ENCODE data around the gene ATG16L2. TPM values are rescaled to one million over a fixed set of nuclear protein-coding genes. Genes with fewer than 3 reads are reported as not detected.

Gene ATG16L2
- total RNA-seq, 1 donor from 2014 or later, result 14.4 TPM

DNA sequence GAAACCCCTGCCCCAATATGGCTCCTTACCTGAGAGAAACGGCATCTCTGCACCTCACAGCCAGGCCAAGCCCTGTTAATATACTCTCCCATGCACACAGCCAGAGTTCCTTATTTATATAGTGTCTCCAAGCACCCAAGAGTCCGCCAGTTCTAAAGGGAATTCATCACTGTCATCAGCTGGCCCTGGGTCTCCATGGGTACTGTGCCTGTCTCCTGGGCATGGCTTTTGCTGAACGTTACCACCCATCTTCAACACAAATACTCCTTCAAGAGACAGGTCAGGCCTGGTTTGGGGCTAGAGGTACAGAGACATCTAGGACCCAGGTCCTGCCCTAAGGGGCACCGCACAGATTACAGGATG is 1.6 kb upstream of the ATG16L2 start:
- peak overlapping the region; percentile 88 for H3K4me3 ChIP-seq

DNA sequence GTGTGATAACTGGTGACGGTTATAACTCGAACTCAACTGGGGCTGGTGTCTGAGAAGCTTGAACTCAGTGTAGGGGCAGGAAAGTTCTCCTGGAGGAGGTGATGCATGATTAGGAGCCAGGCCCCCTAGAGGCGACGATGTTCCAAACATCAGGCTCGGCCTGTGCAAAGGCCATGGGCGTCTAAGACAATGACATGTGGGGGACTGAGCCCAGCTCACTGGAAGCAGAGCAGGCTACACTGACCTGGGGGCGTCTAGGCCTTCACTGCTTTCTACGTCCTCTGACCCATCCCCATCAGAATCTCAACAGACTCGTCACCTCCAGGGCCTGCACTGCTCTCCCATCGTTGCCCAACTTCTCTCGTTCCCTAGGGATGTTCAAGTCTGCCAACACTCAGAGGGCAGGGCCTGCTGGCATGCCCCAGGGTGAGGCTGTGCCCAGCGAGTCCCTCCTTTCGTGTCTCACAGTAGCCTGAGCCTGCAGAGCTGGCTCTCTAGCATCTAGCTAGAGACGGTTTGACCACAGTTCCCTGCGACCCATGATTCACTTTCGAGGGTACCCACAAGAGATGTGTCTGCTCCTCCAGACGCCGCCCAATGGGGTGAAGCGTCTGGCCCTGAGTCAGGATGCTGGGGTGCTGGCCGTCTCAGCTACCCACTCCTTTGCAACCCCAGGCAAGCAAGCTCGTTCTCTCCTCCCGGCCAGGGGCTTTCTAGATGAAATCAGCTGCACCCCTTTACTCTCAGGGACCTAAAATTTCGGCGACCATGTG is 1.1 kb upstream of the ATG16L2 start:
- H3K4me1 ChIP-seq, result peaks cover 48% of the 10 kb centered on the region
- peak overlapping the region; percentile 88 for H3K4me3 ChIP-seq
- intact Hi-C loops (cut with micrococcal nuclease), result no loop called here
- peak overlapping the region; percentile 95 for H3K27ac ChIP-seq (replicated peaks)
- DNase-seq, result peak; percentile 52
- H3K27me3 ChIP-seq (ENCODE audit: low read depth), result no peaks in the 10 kb centered on the region
- peak; percentile 68 for TF ChIP-seq CTCF (IDR thresholded peaks at IDR 0.05; ENCODE audit: borderline replicate concordance)
- H3K36me3 ChIP-seq, result peaks cover 28% of the 10 kb centered on the region
- no peaks in the 10 kb centered on the region for H3K9me3 ChIP-seq (replicated peaks)

More for the DNA sequence above, 1.6 kb upstream of the ATG16L2 start:
- peak overlapping the region; percentile 95 for H3K27ac ChIP-seq (replicated peaks)
- no peak for DNase-seq
- H3K27me3 ChIP-seq (ENCODE audit: low read depth), result no peaks in the 10 kb centered on the region
- peaks cover 22% of the 10 kb centered on the region for H3K36me3 ChIP-seq
- peaks cover 48% of the 10 kb centered on the region for H3K4me1 ChIP-seq
- no peak for TF ChIP-seq CTCF (IDR thresholded peaks at IDR 0.05; ENCODE audit: borderline replicate concordance)
- intact Hi-C loops (cut with micrococcal nuclease), result no loop called here
- no peaks in the 10 kb centered on the region for H3K9me3 ChIP-seq (replicated peaks)

DNA sequence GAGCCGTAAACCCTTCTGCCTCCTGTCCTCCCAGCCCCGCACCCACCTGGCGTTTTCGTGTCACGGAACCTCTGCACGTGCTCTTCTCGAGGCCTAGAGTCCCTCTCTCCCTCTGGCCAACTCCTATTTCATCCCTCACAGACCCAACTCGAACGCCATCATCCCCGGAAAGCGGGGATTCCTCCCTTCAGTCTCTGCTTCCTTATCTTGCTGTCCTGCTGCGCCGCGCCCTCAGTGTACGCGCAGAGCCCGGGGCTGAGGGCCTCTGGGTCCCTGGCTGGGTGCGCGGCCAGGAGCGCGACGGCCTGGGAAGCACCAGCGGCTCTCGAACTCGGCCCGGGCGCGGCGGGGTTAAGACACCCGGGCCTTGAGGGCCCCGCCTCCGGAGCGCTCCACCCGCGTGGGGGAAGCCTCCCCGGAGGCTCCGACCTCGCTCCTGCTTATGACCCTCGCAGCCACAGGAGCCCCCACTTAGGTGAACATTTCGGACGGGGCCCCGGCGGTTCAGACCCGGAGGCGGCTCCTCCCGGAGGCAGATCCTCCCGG is 398 bp upstream of the ATG16L2 start:
- no peak for TF ChIP-seq CTCF (IDR thresholded peaks at IDR 0.05; ENCODE audit: borderline replicate concordance)
- intact Hi-C loops (cut with micrococcal nuclease), result no loop called here
- H3K4me3 ChIP-seq, result peak overlapping the region; percentile 88
- H3K27ac ChIP-seq (replicated peaks), result peak overlapping the region; percentile 95
- DNase-seq, result peak; percentile 88
- H3K36me3 ChIP-seq, result peaks cover 30% of the 10 kb centered on the region
- H3K4me1 ChIP-seq, result peaks cover 48% of the 10 kb centered on the region
- H3K27me3 ChIP-seq (ENCODE audit: low read depth), result no peaks in the 10 kb centered on the region
- H3K9me3 ChIP-seq (replicated peaks), result no peaks in the 10 kb centered on the region

DNA sequence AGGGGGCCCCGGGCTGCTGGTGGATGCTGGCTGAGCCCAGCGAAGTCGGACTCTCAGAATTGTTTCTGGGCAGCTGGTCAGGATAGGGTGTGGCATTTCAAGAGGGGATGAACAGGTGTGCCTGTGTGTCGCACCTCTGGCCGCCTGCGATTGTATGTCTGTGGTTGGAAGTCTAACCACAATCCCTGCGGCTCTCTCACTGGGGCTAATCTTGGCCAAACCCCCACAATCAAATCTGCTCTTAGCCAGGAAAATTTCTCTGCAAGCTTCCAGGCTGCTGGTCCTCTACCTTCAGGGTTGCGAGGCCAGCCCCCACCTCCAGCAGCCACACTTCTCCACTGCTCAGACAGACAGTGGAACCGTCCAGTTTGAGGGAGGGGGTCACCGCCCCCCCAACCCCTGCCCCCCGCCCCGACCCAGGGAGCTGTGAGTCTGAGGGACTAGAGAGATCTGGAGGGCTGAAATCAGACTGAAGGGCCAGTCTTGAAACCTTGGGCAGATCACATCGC is 953 bp downstream of the ATG16L2 start:
- H3K27ac ChIP-seq (replicated peaks), result peak overlapping the region; percentile 95
- DNase-seq, result no peak
- no peaks in the 10 kb centered on the region for H3K9me3 ChIP-seq (replicated peaks)
- peak overlapping the region; percentile 88 for H3K4me3 ChIP-seq
- no peak for TF ChIP-seq CTCF (IDR thresholded peaks at IDR 0.05; ENCODE audit: borderline replicate concordance)
- intact Hi-C loops (cut with micrococcal nuclease), result no loop called here
- H3K4me1 ChIP-seq, result peaks cover 48% of the 10 kb centered on the region
- peaks cover 29% of the 10 kb centered on the region for H3K36me3 ChIP-seq
- H3K27me3 ChIP-seq (ENCODE audit: low read depth), result no peaks in the 10 kb centered on the region

DNA sequence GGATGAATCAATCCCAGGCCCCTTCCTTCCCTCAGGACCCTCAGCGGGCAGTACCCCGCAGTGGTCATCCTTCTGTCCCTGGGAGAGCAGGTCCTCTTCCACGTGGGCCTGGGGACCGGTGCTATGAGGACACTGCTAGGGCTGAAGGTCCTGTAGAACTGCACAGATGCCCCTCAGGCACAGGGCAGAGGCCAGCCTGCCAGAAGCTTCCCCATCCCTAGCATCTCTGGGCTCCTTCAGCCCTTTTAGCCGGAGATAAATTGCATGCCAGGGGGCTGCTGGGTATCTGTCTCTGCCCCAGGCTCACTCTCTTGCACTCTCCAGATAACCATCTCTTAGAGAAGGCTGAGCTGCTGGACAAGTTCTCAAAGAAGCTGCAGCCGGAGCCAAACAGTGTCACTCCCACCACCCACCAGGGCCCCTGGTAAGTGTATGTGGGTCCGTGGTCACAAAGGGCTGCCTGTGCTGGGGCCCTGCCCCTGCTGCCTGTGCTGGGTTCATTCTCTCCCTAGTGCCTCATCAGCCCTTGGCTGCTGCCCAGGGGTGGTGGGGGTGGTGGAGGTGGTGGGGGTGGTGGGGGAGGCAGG is 2.3 kb downstream of the ATG16L2 start:
- peaks cover 59% of the 10 kb centered on the region for H3K4me1 ChIP-seq
- intact Hi-C loops (cut with micrococcal nuclease), result no loop called here
- DNase-seq, result no peak

More for the DNA sequence above, 2.3 kb downstream of the ATG16L2 start:
- H3K27ac ChIP-seq (replicated peaks), result peak overlapping the region; percentile 95
- H3K4me3 ChIP-seq, result peak overlapping the region; percentile 88
- H3K36me3 ChIP-seq, result peaks cover 34% of the 10 kb centered on the region
- TF ChIP-seq CTCF (IDR thresholded peaks at IDR 0.05; ENCODE audit: borderline replicate concordance), result no peak
- no peaks in the 10 kb centered on the region for H3K27me3 ChIP-seq (ENCODE audit: low read depth)
- no peaks in the 10 kb centered on the region for H3K9me3 ChIP-seq (replicated peaks)

All from left ventricle myocardium inferior (tissue), 1 donor.